GM12878 (cell line): ENCODE measurements around the gene SPON2. TPM values are rescaled to one million over a fixed set of nuclear protein-coding genes. Genes with fewer than 3 reads are reported as not detected.

Source experiments
- ATAC-seq: fragments of 200-7000 bp; cut with Tn5 transposase; 3 replicates; pipeline ENCODE4 v1.9.1; 2020; ENCODE audit warnings: mild to moderate bottlenecking, moderate library complexity
- BruUV-seq: library from RNA; stranded (reverse); fragments of 400-500 nt; replicated peaks from 2 replicates; lab custom pipeline; 2021; lab: Mats Ljungman, UMichigan
- CTCF ChIA-PET: fragments of 300-600 bp; sonication (Branson Sonifier 250); formaldehyde crosslinking; extraction: SDS; loops from one replicate; lab custom pipeline; 2021; ENCODE audit warnings: inconsistent platforms; lab: Yijun Ruan, JAX
- POLR2A ChIA-PET: fragments of 350-600 bp; formaldehyde crosslinking; extraction: SDS; loops from one replicate; lab custom pipeline; 2021; ENCODE audit warnings: inconsistent platforms; lab: Charles Lee
- RAD21 ChIA-PET: fragments of 300-600 bp; sonication (Branson Sonifier 250); formaldehyde crosslinking; loops from one replicate; lab custom pipeline; 2023; ENCODE audit warnings: antibody characterized with exemption; ENCODE audit not compliant: unreplicated experiment; lab: Charles Lee
- SMC1A ChIA-PET: fragments of 300-600 bp; sonication (Branson Sonifier 250); formaldehyde crosslinking; loops from one replicate; lab custom pipeline; 2023; ENCODE audit not compliant: unreplicated experiment, uncharacterized antibody; lab: Charles Lee
- DNase-seq: peaks from one replicate; pipeline ENCODE4 v3.0.0-alpha.2; 2011; ENCODE audit warnings: low read depth, low spot score
- FAIRE-seq: peaks from 3 replicates; lab custom pipeline; 2011; peaks lifted over from hg19 to GRCh38; lab: Jason Lieb, UNC
- H2AFZ ChIP-seq: 2 replicates; pipeline ENCODE4 v1.6.0; 2011; ENCODE audit warnings: low read depth, low read length, control low read depth; ENCODE audit not compliant: control insufficient read depth
- H3K27ac ChIP-seq: 2 replicates; pipeline ENCODE4 v1.5.1; 2011; ENCODE audit warnings: control low read depth; ENCODE audit not compliant: control insufficient read depth, insufficient read depth
- H3K27me3 ChIP-seq, 2 experiments: replicated peaks in 1 of 2; 2 replicates each; pipeline versions ENCODE4 v1.6.0 to v1.6.1; 2011; ENCODE audit warnings: low read length in 1 of 2; ENCODE audit not compliant: control insufficient read depth in 2 of 2, insufficient read depth in 2 of 2
- H3K36me3 ChIP-seq, 2 experiments: 2 replicates each; pipeline ENCODE4 v1.5.1; 2011; ENCODE audit warnings: low read length in 1 of 2; ENCODE audit not compliant: control insufficient read depth in 2 of 2, insufficient read depth in 2 of 2
- H3K4me1 ChIP-seq: 2 replicates; pipeline ENCODE4 v1.6.1; 2011; ENCODE audit warnings: mild to moderate bottlenecking, low read length, moderate library complexity, mixed read lengths; ENCODE audit not compliant: control insufficient read depth, insufficient read depth
- H3K4me2 ChIP-seq: 2 replicates; pipeline ENCODE4 v1.6.0; 2011; ENCODE audit warnings: control low read depth; ENCODE audit not compliant: control insufficient read depth, insufficient read depth
- H3K4me3 ChIP-seq: fragments of 200-600 bp; sonication (generic); 2 replicates; pipeline ENCODE4 v1.5.1; 2016
- H3K79me2 ChIP-seq: 2 replicates; pipeline ENCODE4 v1.6.0; 2011; ENCODE audit warnings: low read length; ENCODE audit not compliant: control insufficient read depth, insufficient read depth
- H3K9ac ChIP-seq: 2 replicates; pipeline ENCODE4 v1.8.0; 2011; ENCODE audit warnings: low read length, control low read depth, mixed read lengths; ENCODE audit not compliant: control insufficient read depth, insufficient read depth
- H3K9me3 ChIP-seq: replicated peaks from 3 replicates; pipeline ENCODE4 v1.5.1; 2011; ENCODE audit warnings: mild to moderate bottlenecking, low read length; ENCODE audit not compliant: control insufficient read depth, insufficient read depth
- H4K20me1 ChIP-seq: 2 replicates; pipeline ENCODE4 v1.6.0; 2011; ENCODE audit not compliant: control insufficient read depth, insufficient read depth
- BRCA1 ChIP-seq: IDR thresholded peaks from 2 replicates; pipeline ENCODE4 v1.6.1; 2011; ENCODE audit warnings: low read depth, low read length, improper control_type of control experiment
- CUX1 ChIP-seq: IDR thresholded peaks from 2 replicates; pipeline ENCODE4 v1.6.1; 2012; ENCODE audit warnings: improper control_type of control experiment, low read depth, low read length; ENCODE audit not compliant: insufficient replicate concordance
- EGR1 ChIP-seq, 2 experiments: IDR thresholded peaks; 1 replicate in 1 of 2; 2 replicates in 1 of 2; pipeline ENCODE4 v1.6.1; 2011 to 2012; ENCODE audit warnings: low read depth in 2 of 2, low read length in 2 of 2, borderline replicate concordance in 1 of 2, mild to moderate bottlenecking in 1 of 2, moderate library complexity in 1 of 2
- FOS ChIP-seq: IDR thresholded peaks from 3 replicates; pipeline ENCODE4 v1.6.1; 2011; ENCODE audit warnings: borderline replicate concordance; ENCODE audit not compliant: insufficient read length; ENCODE audit errors: extremely low read depth
- HDAC6 ChIP-seq: fragments of 200-600 bp; sonication (generic); IDR thresholded peaks from one replicate; pipeline ENCODE4 v1.8.0; 2017; ENCODE audit warnings: antibody characterized with exemption; ENCODE audit not compliant: unreplicated experiment
- NRF1 ChIP-seq: conservative IDR thresholded peaks from 2 replicates; pipeline ENCODE4 v1.6.1; 2011; ENCODE audit warnings: mild to moderate bottlenecking, low read depth, low read length, improper control_type of control experiment
- RAD51 ChIP-seq: fragments of 450-650 bp; IDR thresholded peaks from 2 replicates; pipeline ENCODE4 v1.6.1; 2016; ENCODE audit warnings: moderate library complexity, mild to moderate bottlenecking, inconsistent platforms
- RUNX3 ChIP-seq: IDR thresholded peaks from 2 replicates; pipeline ENCODE4 v1.6.1; 2012; ENCODE audit warnings: low read length, inconsistent platforms
- SMC3 ChIP-seq: IDR thresholded peaks from 2 replicates; pipeline ENCODE4 v1.6.1; 2011; ENCODE audit warnings: low read length, improper control_type of control experiment, borderline replicate concordance
- SREBF1 ChIP-seq: IDR thresholded peaks from 2 replicates; pipeline ENCODE4 v1.6.1; 2012; ENCODE audit warnings: mild to moderate bottlenecking, low read length
- TCF12 ChIP-seq: IDR thresholded peaks from 2 replicates; pipeline ENCODE4 v1.6.1; 2011; ENCODE audit warnings: low read depth, mild to moderate bottlenecking, low read length
- TCF3 ChIP-seq: IDR thresholded peaks from 2 replicates; pipeline ENCODE4 v1.6.1; 2012; ENCODE audit warnings: low read depth, mild to moderate bottlenecking, low read length, borderline replicate concordance; ENCODE audit not compliant: insufficient read depth
- YBX1 ChIP-seq: fragments of 450-650 bp; IDR thresholded peaks from 2 replicates; pipeline ENCODE4 v1.6.1; 2016; ENCODE audit warnings: antibody characterized with exemption
- ZBTB33 ChIP-seq: fragments of 450-650 bp; IDR thresholded peaks from 2 replicates; pipeline ENCODE4 v1.6.1; 2017; ENCODE audit warnings: mild to moderate bottlenecking
- WGBS: methylation state at CpG from one replicate; pipeline ENCODE4 v1.1.6; 2016; ENCODE audit warnings: low lambda C conversion rate; ENCODE audit not compliant: insufficient replicate concordance, insufficient coverage; ENCODE audit errors: missing lambda C conversion rate; 5-methylcytosine and 5-hydroxymethylcytosine counted together
- in situ Hi-C: fragments of 300-500 bp; cut with MboI; formaldehyde crosslinking; loops from 9 replicates; pipeline ENCODE4 v1.14.3; 2018; ENCODE audit warnings: mixed read lengths
- intact Hi-C: fragments of 100-400 bp; cut with micrococcal nuclease; formaldehyde crosslinking; loops from one replicate; pipeline ENCODE4 v1.14.2; 2022; ENCODE audit not compliant: unreplicated experiment
- polyA plus RNA-seq, 11 experiments: library from polyadenylated mRNA; depleted of rRNA in 4 of 11; unstranded in 6 of 11; stranded (reverse) in 5 of 11; fragments of >200 nt; fragmentation: Nextera tagmentation in 4 of 11; fragmentation: Illumina TruSeq in 1 of 11; extraction: Ambion mirVana in 4 of 11; extraction: Trizol in 1 of 11; gene quantifications; 1 replicate in 1 of 11; 2 replicates in 10 of 11; pipeline versions ENCODE4 v1.2.1 to v1.2.3, GENCODE V29; 2011 to 2016; ENCODE audit warnings: inconsistent platforms in 2 of 11, missing spikeins in 2 of 11, low read depth in 1 of 11
- total RNA-seq, 4 experiments: library from RNA; depleted of rRNA in 3 of 4; stranded (reverse); fragments of >200 nt in 3 of 4; fragmentation: Illumina TruSeq in 1 of 4; extraction: Trizol in 1 of 4; gene quantifications; 2 replicates each; pipeline versions ENCODE4 v1.2.1 to v1.2.3, GENCODE V29; 2013 to 2021
- TF ChIP-seq, protein P1 (sequence below), 3 experiments: IDR thresholded peaks in 2 of 3; conservative IDR thresholded peaks in 1 of 3; 2 replicates each; pipeline ENCODE4 v1.5.1; 2011; ENCODE audit warnings: low read depth in 3 of 3, low read length in 3 of 3, mild to moderate bottlenecking in 3 of 3, control low read depth in 2 of 3, moderate library complexity in 2 of 3, inconsistent platforms in 1 of 3, mixed read lengths in 1 of 3; ENCODE audit not compliant: control insufficient read depth in 2 of 3, insufficient read depth in 1 of 3; ENCODE audit errors: extremely low read depth in 1 of 3

The SPON2 gene
- total and polyA plus RNA-seq, 10 of the 15 experiments (the other 5 are each of a cell fraction or from before 2014, with no cell fraction given), result 1.1 to 11.2 (median 7.3) TPM

DNA sequence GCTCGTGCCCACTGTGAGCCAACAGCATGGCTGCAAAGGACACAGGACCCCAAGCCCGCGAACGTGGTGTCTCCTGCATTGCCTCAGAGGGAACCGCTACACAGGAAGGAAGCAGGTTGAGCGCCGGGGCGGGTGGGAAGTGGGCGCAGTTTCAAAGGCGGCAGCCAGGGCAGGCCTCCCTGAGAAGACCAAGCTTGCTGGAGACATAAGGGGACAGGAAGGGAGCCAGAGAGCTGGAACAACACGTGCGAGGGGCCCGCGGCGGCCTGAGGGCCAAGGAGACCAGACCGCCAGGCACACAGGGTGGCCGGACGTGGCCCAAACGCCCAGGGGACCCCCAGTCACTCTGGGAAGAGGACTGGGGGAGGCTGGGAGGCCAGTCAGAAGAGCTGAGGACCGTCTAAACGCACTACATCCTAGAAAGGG lies 44.5 kb upstream of the SPON2 start:
- Histone ChIP-seq H3K4me3 (peak overlapping the region; percentile 45; the same call in 1 of the 2 replicates), H3K36me3 (peaks cover 17 to 37% of the 10 kb centered on the region in 2 experiments), H3K79me2 (peaks cover 11% of the 10 kb centered on the region), H3K9ac (peak overlapping the region; percentile 49), H2AFZ (no peak overlapping the region), H3K4me1 (peaks cover 51% of the 10 kb centered on the region), H3K27me3 (no peaks in the 10 kb centered on the region), H3K27ac (peak overlapping the region; percentile 88), H4K20me1 (no peaks in the 10 kb centered on the region), H3K9me3 (no peaks in the 10 kb centered on the region; the same call in 2 of the 3 replicates), H3K4me2 (peak overlapping the region; percentile 88)
- WGBS, result 28% methylated on average over 19 of the region's 21 CpGs
- SMC1A ChIA-PET, result interaction anchor here (1.3 kb wide), 1 partner anchor 80 kb away, joined by 4 read pairs; no protein-coding TSS in a partner anchor
- RAD21 ChIA-PET, result interaction anchor here (0.8 to 2.9 kb wide), 2 partner anchors 13 to 49 kb away, joined by 3 to 20 read pairs; no protein-coding TSS in a partner anchor
- BruUV-seq, result no TSS peak
- in situ Hi-C loops (no loop called here), intact Hi-C loops (loop anchor here (5.0 kb wide), 1 partner anchor 35 kb away; no protein-coding TSS in a partner anchor)
- POLR2A ChIA-PET, result interaction anchor here (3.7 kb wide), 1 partner anchor 15 kb away, joined by 26 read pairs; no protein-coding TSS in a partner anchor
- FAIRE-seq (peak; percentile 80), DNase-seq (no peak), ATAC-seq (no peak)
- CTCF ChIA-PET, result no interaction called here
- TF ChIP-seq, protein P1, sequence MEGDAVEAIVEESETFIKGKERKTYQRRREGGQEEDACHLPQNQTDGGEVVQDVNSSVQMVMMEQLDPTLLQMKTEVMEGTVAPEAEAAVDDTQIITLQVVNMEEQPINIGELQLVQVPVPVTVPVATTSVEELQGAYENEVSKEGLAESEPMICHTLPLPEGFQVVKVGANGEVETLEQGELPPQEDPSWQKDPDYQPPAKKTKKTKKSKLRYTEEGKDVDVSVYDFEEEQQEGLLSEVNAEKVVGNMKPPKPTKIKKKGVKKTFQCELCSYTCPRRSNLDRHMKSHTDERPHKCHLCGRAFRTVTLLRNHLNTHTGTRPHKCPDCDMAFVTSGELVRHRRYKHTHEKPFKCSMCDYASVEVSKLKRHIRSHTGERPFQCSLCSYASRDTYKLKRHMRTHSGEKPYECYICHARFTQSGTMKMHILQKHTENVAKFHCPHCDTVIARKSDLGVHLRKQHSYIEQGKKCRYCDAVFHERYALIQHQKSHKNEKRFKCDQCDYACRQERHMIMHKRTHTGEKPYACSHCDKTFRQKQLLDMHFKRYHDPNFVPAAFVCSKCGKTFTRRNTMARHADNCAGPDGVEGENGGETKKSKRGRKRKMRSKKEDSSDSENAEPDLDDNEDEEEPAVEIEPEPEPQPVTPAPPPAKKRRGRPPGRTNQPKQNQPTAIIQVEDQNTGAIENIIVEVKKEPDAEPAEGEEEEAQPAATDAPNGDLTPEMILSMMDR (IDR thresholded peaks at IDR 0.05 in 2 of 3, conservative IDR thresholded peaks at IDR 0.05 in 1 of 3; ENCODE audit: control insufficient read depth in 2 of 3, extremely low read depth in 1 of 3, insufficient read depth in 1 of 3, low read depth in 3 of 3, low read length in 3 of 3), result 0 out of 6 replicates have a peak, but pooled peaks of 1 of the 3 experiments have one; percentile 5
- no peak for TF ChIP-seq FOS
- no peak for TF ChIP-seq HDAC6
- TF ChIP-seq BRCA1, result no peak
- no peak for TF ChIP-seq NRF1
- TF ChIP-seq CUX1, result no peak
- TF ChIP-seq SMC3, result no peak
- TF ChIP-seq RAD51, result no peak
- no peak for TF ChIP-seq SREBF1
- TF ChIP-seq TCF12, result 0 out of 2 replicates have a peak, but pooled peaks have one; percentile 6
- TF ChIP-seq EGR1 (IDR thresholded peaks at IDR 0.05; ENCODE audit: borderline replicate concordance in 1 of 2, low read depth in 2 of 2, low read length in 2 of 2), result peak in 1 of 2 experiments; percentile 52; a peak in 1 of 3 replicates
- no peak for TF ChIP-seq ZBTB33
- no peak for TF ChIP-seq YBX1
- TF ChIP-seq TCF3, result no peak
- peak; percentile 34; the same call in 1 of the 2 replicates for TF ChIP-seq RUNX3
